Germinal center (tissue), 1 donor: ENCODE data around the gene ITIH5.
"Not testable (repeated sequence)": the region's sequence is repeated elsewhere in the genome, so short reads cannot be mapped to it uniquely, and the experiment has no call there.

Experiments
- DNase-seq: peaks from one replicate; pipeline ENCODE4 v3.0.0; 2012; ENCODE audit warnings: mixed read lengths, low spot score

ITIH5 gene

GRCh38 chr10:7687228-7687907 is 20.6 kb upstream of the ITIH5 start:
- DNase-seq, result peak; percentile 76

DNA sequence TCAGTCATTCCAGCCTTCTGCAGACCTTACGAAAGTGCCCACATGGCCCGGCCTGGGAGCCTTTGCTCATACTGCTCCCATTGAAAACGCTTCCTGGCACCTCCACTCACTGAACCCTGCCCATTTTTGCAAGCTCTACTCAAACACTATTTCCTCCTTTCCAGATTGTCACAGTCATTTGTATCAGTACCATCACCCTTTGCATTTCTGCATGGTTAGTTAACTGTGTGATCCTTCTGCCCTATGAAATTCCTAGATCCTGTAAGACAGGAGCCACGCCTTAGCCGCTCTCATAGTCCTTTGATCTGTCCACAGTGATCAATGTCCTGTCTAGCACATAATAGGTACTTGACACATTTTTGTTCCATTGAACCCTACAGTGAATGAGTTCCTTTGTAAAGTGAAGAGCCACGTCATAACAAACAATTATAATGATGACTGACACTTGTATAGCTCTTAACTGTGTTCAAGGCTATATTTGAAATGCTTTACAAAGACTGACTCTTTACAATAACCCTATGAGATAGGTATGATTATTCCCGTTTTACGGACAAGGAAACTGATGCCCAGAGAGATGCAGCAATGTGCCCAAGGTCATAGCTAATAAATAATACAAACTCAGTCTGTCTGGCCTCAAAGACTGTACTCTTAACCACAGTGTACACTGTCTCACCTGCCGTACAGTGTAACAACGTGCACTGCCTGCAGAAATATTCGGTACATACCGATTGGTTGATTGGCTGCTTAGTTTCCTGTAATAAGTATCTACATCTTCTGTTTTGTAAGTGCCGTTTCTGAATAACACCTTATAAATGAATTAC is 19.8 kb upstream of the ITIH5 start:
- DNase-seq, result no peak

DNA sequence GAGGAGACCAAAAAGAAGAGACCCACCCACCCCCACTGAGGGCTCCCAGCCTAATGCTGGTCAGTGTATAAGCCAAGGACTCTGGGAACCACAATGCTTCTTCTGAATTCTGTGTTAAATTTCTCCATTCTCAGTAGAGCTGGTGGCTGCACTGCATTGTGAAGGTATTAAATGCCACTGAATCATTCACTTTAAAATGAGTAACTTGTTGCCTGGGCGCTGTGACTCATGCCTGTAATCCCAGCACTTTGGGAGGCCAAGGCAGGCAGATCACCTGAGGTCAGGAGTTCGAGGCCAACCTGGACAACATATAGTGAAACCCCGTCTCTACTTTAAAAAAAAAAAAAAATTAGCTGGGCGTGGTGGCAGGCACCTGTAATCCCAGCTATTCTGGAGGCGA is 13.3 kb upstream of the ITIH5 start:
- DNase-seq, result not testable (repeated sequence)

DNA sequence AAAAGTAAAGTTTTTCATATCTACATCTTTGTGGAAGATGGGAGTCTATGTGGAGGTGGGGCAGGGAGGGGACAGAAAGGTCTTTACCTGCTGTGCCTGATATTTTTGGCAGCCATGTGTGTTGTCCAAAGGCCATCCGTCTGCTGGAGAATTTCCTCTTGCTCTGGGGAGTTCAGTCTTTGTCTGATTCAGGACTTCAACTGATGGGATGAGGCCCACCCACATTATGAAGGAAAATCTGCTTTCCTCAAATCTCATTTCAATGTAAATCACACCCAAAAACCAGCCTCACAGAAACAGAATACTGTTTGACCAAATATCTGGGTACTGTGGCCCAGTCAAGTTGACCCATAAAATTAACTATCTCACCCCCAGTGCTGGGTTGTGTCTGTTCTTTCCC is 12.5 kb upstream of the ITIH5 start:
- DNase-seq, result no peak

DNA sequence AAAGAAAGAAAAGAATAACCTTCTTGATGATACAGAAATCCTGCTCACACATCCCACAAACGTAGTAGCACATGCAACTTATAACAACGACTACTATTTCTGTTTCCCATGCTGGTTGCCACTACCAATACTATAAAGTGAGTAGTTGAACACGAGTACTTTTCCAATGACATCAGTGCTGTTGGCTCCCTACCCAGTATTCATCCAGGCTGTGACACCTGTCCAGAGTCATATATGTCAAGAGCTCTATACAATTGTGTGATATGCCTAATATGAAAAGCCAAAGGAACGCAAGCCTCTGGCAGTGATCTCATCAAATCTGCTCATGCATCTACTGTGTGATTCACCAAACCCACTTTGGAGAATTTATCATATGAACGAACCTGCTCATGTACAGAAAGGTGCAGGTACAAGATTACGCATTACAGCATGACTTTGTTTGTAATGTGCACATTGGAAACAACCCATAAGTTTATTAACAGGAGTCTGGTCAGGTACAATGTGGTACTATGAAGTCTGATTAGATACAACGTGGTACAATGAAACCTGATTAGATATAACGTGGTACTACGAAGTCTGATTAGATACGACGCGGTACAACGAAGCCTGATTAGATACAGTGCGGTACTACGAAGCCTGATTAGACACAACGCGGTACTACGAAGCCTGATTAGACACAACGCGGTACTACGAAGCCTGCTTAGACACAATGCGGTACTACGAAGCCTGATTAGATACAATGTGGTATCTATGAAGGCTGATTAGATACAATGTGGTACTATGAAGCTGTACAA is 5.8 kb upstream of the ITIH5 start:
- DNase-seq, result no peak

DNA sequence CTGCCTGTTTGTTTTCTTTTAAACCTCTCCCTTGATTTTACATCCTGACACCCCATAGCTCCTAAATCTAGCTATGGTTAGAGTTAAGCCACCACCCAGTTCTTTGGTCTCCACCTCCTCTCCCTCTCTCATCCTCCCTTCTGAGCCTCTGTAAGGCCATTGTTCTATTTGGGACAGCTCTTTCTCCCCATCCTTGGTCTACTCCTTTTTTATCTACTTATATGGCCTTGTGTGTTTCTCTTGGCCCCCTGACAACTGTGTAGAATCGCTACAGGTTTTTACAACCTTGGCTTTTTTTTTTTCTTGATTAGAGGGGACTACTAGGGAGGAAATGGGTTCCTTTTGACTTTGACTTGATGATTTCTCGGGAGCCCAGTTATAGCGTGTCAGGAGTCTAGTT is 3.4 kb upstream of the ITIH5 start:
- no peak for DNase-seq

GRCh38 chr10:7667262-7668141 is 736 bp upstream of the ITIH5 start:
- no peak for DNase-seq

DNA sequence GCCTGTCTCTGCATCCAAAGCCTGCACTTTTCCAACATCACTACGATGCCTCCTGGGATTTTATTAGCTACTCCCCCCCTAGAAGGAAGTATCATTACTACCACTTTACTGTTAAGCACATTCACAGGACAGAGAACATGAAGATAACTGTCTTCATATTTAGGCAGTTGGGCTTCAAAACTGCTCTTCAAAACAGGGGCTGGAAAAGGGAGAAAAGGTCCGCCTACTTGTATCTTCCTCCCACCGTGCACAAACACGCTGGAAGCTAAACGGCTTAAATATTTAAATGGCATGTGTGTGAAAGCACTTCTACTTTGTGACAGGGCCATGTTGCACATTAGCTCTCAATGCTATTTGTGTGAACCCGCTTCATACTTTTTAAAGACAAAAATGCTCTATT is 999 bp downstream of the ITIH5 start:
- no peak for DNase-seq

GRCh38 chr10:7664707-7665106 is 2.1 kb downstream of the ITIH5 start:
- no peak for DNase-seq

DNA sequence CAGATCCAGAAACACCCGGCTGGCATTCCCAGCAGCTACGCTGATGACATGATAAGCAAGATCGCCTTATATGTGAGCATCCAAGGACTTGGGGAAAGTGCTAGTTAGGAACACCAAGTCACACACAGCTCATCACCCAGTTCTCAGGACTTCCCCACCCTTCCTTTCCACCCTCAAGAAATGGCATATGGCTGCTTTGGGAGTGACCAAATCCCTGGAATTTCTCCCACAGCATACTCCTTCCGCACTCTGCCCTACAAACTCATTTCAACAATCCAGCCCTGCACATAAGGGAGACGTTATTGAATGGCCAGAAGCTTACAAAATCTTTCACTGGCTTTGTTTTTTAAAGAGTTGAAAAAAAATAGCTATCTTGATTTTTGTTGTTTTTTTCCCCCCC is 4.2 kb downstream of the ITIH5 start:
- no peak for DNase-seq

DNA sequence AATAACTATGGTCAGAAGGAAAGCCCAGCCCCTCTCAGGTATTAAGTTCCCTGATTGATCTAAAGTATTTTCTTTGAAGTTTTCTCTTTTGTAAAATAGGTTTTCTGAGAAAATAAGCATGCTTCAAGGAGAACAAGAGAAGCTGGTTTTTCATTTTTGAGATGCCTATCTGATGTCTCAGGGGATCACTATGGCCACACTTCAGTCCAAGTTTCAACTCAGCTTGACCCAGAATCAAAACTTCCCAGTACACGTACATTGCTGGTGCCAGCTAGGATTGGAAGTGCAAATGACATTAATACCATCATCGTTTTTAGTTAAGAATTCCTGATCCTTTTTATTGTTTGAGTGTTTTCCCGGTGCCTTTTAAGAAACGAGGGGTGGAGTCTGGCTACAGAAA is 7.2 kb downstream of the ITIH5 start:
- DNase-seq, result no peak

DNA sequence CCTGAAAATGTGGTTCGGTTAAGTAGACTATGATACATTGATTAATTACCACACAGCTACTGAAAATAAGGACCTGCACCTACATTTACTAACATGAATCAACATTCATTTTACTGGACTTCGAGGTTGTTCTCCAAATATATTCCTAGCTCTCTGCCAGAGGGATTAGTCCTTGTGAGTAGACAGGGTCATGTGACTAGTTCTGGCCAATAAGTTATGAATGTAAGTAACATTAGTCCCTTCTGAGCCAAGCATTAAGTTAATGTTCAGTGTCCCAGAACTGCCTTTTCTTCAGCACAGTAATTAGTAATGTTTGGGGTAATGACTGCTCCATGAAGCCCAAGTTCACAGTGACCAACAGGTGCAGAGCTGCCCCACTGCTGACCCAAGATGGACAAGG is 9.2 kb downstream of the ITIH5 start:
- no peak for DNase-seq

GRCh38 chr10:7657079-7657478 is 9.7 kb downstream of the ITIH5 start:
- DNase-seq, result not testable (repeated sequence)

- no peak for DNase-seq
Observed at GRCh38 chr10:7651853-7652470, 14.8 kb downstream of the ITIH5 start.

- DNase-seq, result no peak
Observed at GRCh38 chr10:7649673-7650300, 17.0 kb downstream of the ITIH5 start.

GRCh38 chr10:7647062-7647664 is 19.6 kb downstream of the ITIH5 start:
- DNase-seq, result no peak

DNA sequence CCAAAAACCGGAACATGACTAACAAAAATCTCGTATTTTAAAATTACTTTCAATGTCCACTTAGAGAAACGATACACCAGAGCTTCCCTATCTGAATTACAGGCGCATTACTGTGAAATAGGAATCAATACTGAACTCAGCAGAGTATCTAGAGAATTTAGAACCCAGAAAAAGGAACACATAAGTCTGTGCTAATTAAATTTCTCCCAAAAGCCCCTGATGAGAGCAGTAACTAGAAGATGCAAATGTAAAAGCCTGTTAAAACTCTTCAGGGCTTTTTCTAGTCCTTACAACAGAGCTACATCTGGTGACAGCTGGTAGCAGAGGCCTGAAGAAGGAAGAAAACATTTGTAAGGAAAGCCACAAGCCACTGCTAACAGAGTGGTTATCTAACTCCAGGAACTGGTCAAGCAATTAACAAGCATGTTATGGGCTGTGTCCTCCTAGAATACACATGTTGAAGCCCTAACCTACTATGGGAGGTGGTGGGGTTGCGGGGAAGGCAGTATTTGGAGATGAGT is 24.2 kb downstream of the ITIH5 start:
- DNase-seq, result no peak

GRCh38 chr10:7635408-7636125 is 31.2 kb downstream of the ITIH5 start:
- DNase-seq, result no peak

DNA sequence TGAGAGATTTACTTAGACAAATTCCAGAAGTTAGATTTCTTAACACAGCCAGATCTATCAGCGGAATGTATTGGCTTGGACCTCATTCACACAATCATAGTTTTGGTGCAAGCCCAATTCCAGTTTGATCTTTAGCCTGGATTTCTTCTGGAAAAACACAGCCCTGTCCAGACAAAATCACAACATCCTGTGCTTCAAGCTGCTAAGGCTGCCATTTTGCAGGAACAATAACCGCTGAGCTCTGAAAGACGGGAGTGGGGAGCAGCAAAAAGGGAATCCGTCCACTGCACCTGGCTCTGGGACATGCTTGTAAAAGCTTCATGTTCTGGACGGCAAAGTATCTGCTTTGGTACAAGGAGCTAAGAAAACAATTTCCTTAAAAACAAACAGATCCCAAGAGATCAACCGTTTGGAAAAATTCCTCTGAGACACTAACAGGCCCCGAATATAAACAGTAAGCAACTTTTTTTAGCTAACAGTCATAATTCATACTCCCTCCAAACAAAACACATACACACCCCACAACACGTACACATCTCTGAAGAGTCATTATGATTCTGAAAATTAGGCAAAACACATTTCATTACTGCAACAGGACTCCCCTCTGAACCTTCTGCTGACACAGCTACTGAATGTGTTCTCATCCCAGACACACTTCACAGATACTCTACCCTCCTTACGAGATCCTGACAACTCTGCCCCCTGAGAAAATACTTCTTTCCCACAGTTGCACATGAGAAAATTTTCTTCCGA is 32.4 kb downstream of the ITIH5 start:
- DNase-seq, result no peak
